HepG2 (cell line): ENCODE measurements around the gene AP4M1. TPM values are rescaled to one million over a fixed set of nuclear protein-coding genes. Genes with fewer than 3 reads are reported as not detected.

Source experiments
- ELF1 ChIP-seq: sonication (generic); formaldehyde crosslinking; IDR thresholded peaks from 2 replicates; pipeline ENCODE4 v1.4.0; 2020; ENCODE audit warnings: missing genetic modification reagents
- FOXC1 ChIP-seq: sonication (generic); formaldehyde crosslinking; IDR thresholded peaks from 2 replicates; pipeline ENCODE4 v1.8.0; 2022; ENCODE audit warnings: mild to moderate bottlenecking, missing genetic modification reagents, borderline replicate concordance
- HOXA3 ChIP-seq: sonication (generic); formaldehyde crosslinking; IDR thresholded peaks from 2 replicates; pipeline ENCODE4 v1.5.0; 2020; ENCODE audit warnings: missing genetic modification reagents
- KMT2A ChIP-seq: sonication (generic); formaldehyde crosslinking; IDR thresholded peaks from 2 replicates; pipeline ENCODE4 v1.4.0; 2020; ENCODE audit warnings: missing genetic modification reagents
- KMT2B ChIP-seq: IDR thresholded peaks from 2 replicates; pipeline ENCODE4 v1.6.1; 2016; ENCODE audit warnings: missing genetic modification reagents, missing compliant biosample characterization
- MZF1 ChIP-seq: sonication (generic); formaldehyde crosslinking; IDR thresholded peaks from 2 replicates; pipeline ENCODE4 v1.8.1; 2023; ENCODE audit warnings: mild to moderate bottlenecking, missing genetic modification reagents, borderline replicate concordance
- NAIF1 ChIP-seq: sonication (generic); formaldehyde crosslinking; IDR thresholded peaks from 2 replicates; pipeline ENCODE4 v1.5.0; 2020; ENCODE audit warnings: mild to moderate bottlenecking, missing genetic modification reagents, borderline replicate concordance
- PHF8 ChIP-seq: sonication (generic); formaldehyde crosslinking; IDR thresholded peaks from 2 replicates; pipeline ENCODE4 v1.5.0; 2020; ENCODE audit warnings: missing genetic modification reagents
- RXRB ChIP-seq: IDR thresholded peaks from 2 replicates; pipeline ENCODE4 v1.6.1; 2016; ENCODE audit warnings: borderline replicate concordance, missing genetic modification reagents, missing compliant biosample characterization
- THAP8 ChIP-seq: sonication (generic); formaldehyde crosslinking; IDR thresholded peaks from 2 replicates; pipeline ENCODE4 v1.5.1; 2020; ENCODE audit warnings: missing genetic modification reagents, mild to moderate bottlenecking, borderline replicate concordance
- ZBTB38 ChIP-seq: sonication (generic); formaldehyde crosslinking; IDR thresholded peaks from 2 replicates; pipeline ENCODE4 v1.5.1; 2020; ENCODE audit warnings: mild to moderate bottlenecking, missing genetic modification reagents
- ZBTB4 ChIP-seq: sonication (generic); formaldehyde crosslinking; IDR thresholded peaks from 2 replicates; pipeline ENCODE4 v1.4.0; 2020; ENCODE audit warnings: missing genetic modification reagents, mild to moderate bottlenecking, borderline replicate concordance
- ZKSCAN8 ChIP-seq: IDR thresholded peaks from 2 replicates; pipeline ENCODE4 v1.6.1; 2016; ENCODE audit warnings: borderline replicate concordance, missing genetic modification reagents, missing compliant biosample characterization
- ZNF180 ChIP-seq: sonication (generic); formaldehyde crosslinking; IDR thresholded peaks from 2 replicates; pipeline ENCODE4 v1.4.0; 2020; ENCODE audit warnings: low read depth, missing genetic modification reagents, borderline replicate concordance
- ZNF333 ChIP-seq: sonication (generic); formaldehyde crosslinking; IDR thresholded peaks from 2 replicates; pipeline ENCODE4 v1.4.0; 2020; ENCODE audit warnings: mild to moderate bottlenecking, missing genetic modification reagents, borderline replicate concordance
- ZNF501 ChIP-seq: sonication (generic); formaldehyde crosslinking; IDR thresholded peaks from 2 replicates; pipeline ENCODE4 v1.5.1; 2020; ENCODE audit warnings: mild to moderate bottlenecking, moderate library complexity, missing genetic modification reagents
- ZNF572 ChIP-seq: sonication (generic); formaldehyde crosslinking; IDR thresholded peaks from 2 replicates; pipeline ENCODE4 v1.5.1; 2020; ENCODE audit warnings: mild to moderate bottlenecking, missing genetic modification reagents
- ZNF589 ChIP-seq: sonication (generic); formaldehyde crosslinking; conservative IDR thresholded peaks from 2 replicates; pipeline ENCODE4 v1.8.0; 2022; ENCODE audit warnings: mild to moderate bottlenecking, moderate library complexity, missing genetic modification reagents
- polyA plus RNA-seq, 8 experiments: library from polyadenylated mRNA; depleted of rRNA in 3 of 8; stranded (reverse) in 7 of 8; unstranded in 1 of 8; fragments of >200 nt; fragmentation: Illumina TruSeq in 4 of 8; extraction: Trizol in 4 of 8; gene quantifications; 2 replicates each; pipeline versions ENCODE4 v1.2.1 to v1.2.3, GENCODE V29; 2011 to 2016; ENCODE audit warnings: low read depth in 4 of 8, missing spikeins in 1 of 8, mixed read lengths in 1 of 8; ENCODE audit not compliant: insufficient read depth in 1 of 8
- total RNA-seq, 5 experiments: library from RNA; depleted of rRNA; stranded (reverse); fragments of >200 nt; fragmentation: Illumina TruSeq; extraction: Trizol; gene quantifications; 2 replicates each; pipeline ENCODE4 v1.2.3, GENCODE V29; 2016; ENCODE audit warnings: low read depth in 1 of 5
- TF ChIP-seq, protein P1 (sequence below): sonication (generic); formaldehyde crosslinking; IDR thresholded peaks from 2 replicates; pipeline ENCODE4 v1.8.1; 2023; ENCODE audit warnings: mild to moderate bottlenecking, inconsistent platforms, moderate library complexity, missing genetic modification reagents, borderline replicate concordance
- TF ChIP-seq, protein P2 (sequence below): sonication (generic); formaldehyde crosslinking; IDR thresholded peaks from 2 replicates; pipeline ENCODE4 v1.8.0; 2022; ENCODE audit warnings: missing genetic modification reagents, mild to moderate bottlenecking, borderline replicate concordance
- TF ChIP-seq, protein P3 (sequence below): IDR thresholded peaks from 2 replicates; pipeline ENCODE4 v1.6.1; 2016; ENCODE audit warnings: missing genetic modification reagents, missing compliant biosample characterization

The AP4M1 gene
- total and polyA plus RNA-seq, 2 of the 13 experiments (the other 11 are each of a cell fraction or from before 2014, with no cell fraction given) = 6.3 to 9.7 TPM

DNA sequence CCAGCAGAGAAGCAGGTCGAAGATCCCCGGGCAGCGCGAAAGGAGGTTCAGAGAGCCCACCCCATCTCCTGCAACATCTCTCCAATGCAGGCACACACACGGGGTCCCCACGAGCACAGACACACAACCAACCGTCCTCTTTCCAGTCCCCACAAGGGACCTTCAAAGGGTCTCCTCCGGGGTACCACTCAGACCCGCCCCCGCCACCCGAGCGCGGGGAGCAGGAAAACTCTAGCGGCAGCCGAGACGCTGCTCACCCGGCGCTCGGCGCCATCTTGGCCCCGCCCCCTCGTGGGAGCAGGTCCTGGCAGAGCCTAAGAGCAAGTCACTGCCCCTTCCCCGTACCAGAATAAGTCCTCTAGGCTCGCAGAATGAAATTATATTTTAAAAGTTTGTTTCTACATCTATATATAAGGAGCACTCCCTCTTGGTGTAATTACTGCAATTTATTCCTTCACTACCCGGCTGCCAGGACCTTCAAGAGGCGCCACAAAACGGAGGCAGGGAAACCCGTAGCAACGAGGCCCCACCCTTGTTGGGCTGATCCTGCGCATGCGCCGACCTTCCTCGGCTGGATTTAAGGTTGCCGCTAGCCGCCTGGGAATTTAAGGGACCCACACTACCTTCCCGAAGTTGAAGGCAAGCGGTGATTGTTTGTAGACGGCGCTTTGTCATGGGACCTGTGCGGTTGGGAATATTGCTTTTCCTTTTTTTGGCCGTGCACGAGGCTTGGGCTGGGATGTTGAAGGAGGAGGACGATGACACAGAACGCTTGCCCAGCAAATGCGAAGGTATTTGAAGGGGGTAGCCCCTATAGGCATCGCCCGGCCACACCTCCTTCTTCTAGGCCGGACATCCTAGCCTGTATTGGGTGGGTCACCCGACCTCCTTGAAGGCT lies 17.9 kb downstream of the AP4M1 start, which contains the start of the genes CNPY4 and TAF6 (continued):
- no peak for TF ChIP-seq THAP8 (CRISPR knock-in tag)
- peak; percentile 62 for TF ChIP-seq FOXC1 (CRISPR knock-in tag)
- no peak for TF ChIP-seq ELF1
- TF ChIP-seq, protein P1, sequence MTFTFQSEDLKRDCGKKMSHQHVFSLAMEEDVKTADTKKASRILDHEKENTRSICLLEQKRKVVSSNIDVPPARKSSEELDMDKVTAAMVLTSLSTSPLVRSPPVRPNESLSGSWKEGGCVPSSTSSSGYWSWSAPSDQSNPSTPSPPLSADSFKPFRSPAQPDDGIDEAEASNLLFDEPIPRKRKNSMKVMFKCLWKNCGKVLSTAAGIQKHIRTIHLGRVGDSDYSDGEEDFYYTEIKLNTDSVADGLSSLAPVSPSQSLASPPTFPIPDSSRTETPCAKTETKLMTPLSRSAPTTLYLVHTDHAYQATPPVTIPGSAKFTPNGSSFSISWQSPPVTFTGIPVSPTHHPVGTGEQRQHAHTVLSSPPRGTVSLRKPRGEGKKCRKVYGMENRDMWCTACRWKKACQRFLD = no peak
- TF ChIP-seq ZNF572 (CRISPR knock-in tag) = no peak; the same call in 1 of the 2 replicates
- TF ChIP-seq ZBTB38 (CRISPR knock-in tag) = peak; percentile 46; the same call in 1 of the 2 replicates
- peak; percentile 58; the same call in 1 of the 2 replicates for TF ChIP-seq NAIF1 (CRISPR knock-in tag)
- TF ChIP-seq ZBTB4 = no peak
- TF ChIP-seq ZNF180 (CRISPR knock-in tag) = no peak
- TF ChIP-seq ZKSCAN8 (CRISPR knock-in tag) = no peak
- TF ChIP-seq, protein P2, sequence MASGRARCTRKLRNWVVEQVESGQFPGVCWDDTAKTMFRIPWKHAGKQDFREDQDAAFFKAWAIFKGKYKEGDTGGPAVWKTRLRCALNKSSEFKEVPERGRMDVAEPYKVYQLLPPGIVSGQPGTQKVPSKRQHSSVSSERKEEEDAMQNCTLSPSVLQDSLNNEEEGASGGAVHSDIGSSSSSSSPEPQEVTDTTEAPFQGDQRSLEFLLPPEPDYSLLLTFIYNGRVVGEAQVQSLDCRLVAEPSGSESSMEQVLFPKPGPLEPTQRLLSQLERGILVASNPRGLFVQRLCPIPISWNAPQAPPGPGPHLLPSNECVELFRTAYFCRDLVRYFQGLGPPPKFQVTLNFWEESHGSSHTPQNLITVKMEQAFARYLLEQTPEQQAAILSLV (CRISPR knock-in tag) = peak; percentile 34; the same call in 1 of the 2 replicates
- peak; percentile 83 for TF ChIP-seq PHF8 (CRISPR knock-in tag)
- TF ChIP-seq RXRB (CRISPR knock-in tag) = peak; percentile 57
- peak; percentile 67; the same call in 1 of the 2 replicates for TF ChIP-seq HOXA3 (CRISPR knock-in tag)
- TF ChIP-seq, protein P3, sequence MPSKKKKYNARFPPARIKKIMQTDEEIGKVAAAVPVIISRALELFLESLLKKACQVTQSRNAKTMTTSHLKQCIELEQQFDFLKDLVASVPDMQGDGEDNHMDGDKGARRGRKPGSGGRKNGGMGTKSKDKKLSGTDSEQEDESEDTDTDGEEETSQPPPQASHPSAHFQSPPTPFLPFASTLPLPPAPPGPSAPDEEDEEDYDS (CRISPR knock-in tag) = peak; percentile 67
- 0 out of 2 replicates have a peak, but pooled peaks have one; percentile 51 for TF ChIP-seq KMT2A
- no peak for TF ChIP-seq ZNF333 (CRISPR knock-in tag)
- peak; percentile 84 for TF ChIP-seq ZNF501
- no peak for TF ChIP-seq ZNF589 (CRISPR knock-in tag)
- no peak for TF ChIP-seq MZF1 (CRISPR knock-in tag)
- peak; percentile 75 for TF ChIP-seq KMT2B (CRISPR knock-in tag)
